Activated CD4-positive, CD25-positive, alpha-beta regulatory T cell treated with anti-CD3 and anti-CD28 coated beads, Interleukin-2, amount 50 U/mL, for 16 hours (primary cell): ENCODE results near the gene HOMER1.

Experiments used
- DNase-seq: peaks from one replicate; pipeline ENCODE4 v3.0.0-alpha.2; 2020; ENCODE audit warnings: low read depth, low spot score

HOMER1 gene

GRCh38 chr5:79513704-79514390 lies at the start of gene HOMER1:
Gene HOMER1 (minus strand): TSS chr5:79514134. CDS start chr5:79512774, 1,360 bp downstream.
- peak; percentile 16 for DNase-seq

- no peak for DNase-seq
Observed at GRCh38 chr5:79563247-79563590, 49.3 kb upstream of the HOMER1 start.

- no peak for DNase-seq
Observed at GRCh38 chr5:79562351-79563246, 48.7 kb upstream of the HOMER1 start.

- no peak for DNase-seq
Observed at GRCh38 chr5:79561525-79561893, 47.6 kb upstream of the HOMER1 start.

GRCh38 chr5:79560771-79561524 lies 47.0 kb upstream of the HOMER1 start:
- DNase-seq, result no peak

- DNase-seq, result no peak
Observed at GRCh38 chr5:79555418-79555817, 41.5 kb upstream of the HOMER1 start.

- no peak for DNase-seq
Observed at GRCh38 chr5:79552984-79553383, 39.0 kb upstream of the HOMER1 start.

GRCh38 chr5:79547982-79548381 lies 34.0 kb upstream of the HOMER1 start:
- no peak for DNase-seq

GRCh38 chr5:79547429-79547822 lies 33.5 kb upstream of the HOMER1 start:
- no peak for DNase-seq

GRCh38 chr5:79546782-79547428 lies 33.0 kb upstream of the HOMER1 start:
- DNase-seq, result no peak

GRCh38 chr5:79544131-79544530 lies 30.2 kb upstream of the HOMER1 start:
- DNase-seq, result no peak

- DNase-seq, result no peak
Observed at GRCh38 chr5:79540939-79541338, 27.0 kb upstream of the HOMER1 start.

GRCh38 chr5:79536193-79536906 lies 22.4 kb upstream of the HOMER1 start:
- no peak for DNase-seq

GRCh38 chr5:79535477-79536192 lies 21.7 kb upstream of the HOMER1 start:
- no peak for DNase-seq

GRCh38 chr5:79529110-79529509 lies 15.2 kb upstream of the HOMER1 start:
- no peak for DNase-seq

- no peak for DNase-seq
Observed at GRCh38 chr5:79527431-79527830, 13.5 kb upstream of the HOMER1 start.

- DNase-seq, result no peak
Observed at GRCh38 chr5:79526928-79527327, 13.0 kb upstream of the HOMER1 start.

GRCh38 chr5:79526493-79526892 lies 12.6 kb upstream of the HOMER1 start:
- DNase-seq, result no peak

GRCh38 chr5:79521156-79521555 lies 7.2 kb upstream of the HOMER1 start:
- DNase-seq, result no peak

- no peak for DNase-seq
Observed at GRCh38 chr5:79518718-79519117, 4.8 kb upstream of the HOMER1 start.

- no peak for DNase-seq
Observed at GRCh38 chr5:79517601-79518000, 3.7 kb upstream of the HOMER1 start.
